ENCODE results near the gene LSM7.

DNA sequence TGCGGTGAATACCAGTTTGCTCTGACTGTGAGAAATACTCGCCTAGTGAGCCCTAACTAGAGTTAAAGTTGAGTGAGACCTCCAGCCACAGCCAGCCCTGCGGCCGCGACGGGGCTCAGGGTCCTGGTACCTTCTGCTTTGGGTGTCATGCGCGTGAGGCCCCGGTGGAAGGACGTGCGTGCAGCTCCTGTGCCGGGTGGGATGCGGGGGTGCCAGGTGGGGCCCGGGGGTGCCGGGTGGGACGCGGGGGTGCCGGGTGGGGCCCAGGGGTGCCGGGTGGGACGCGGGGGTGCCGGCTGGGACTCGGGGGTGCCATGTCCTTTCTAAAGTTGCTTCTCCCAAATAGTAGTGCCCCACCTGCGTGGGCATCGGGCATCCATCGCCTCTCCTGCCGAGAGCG lies 23.2 kb upstream of the LSM7 start:
- TF ChIP-seq FOXP2 (optimal IDR thresholded peaks at IDR 0.05; ENCODE audit: control extremely low read depth, extremely low read length, insufficient read depth) (no peak), POLR2AphosphoS5 (IDR thresholded peaks at IDR 0.05; ENCODE audit: borderline replicate concordance, low read depth, low read length) (no peak), EZH2 (IDR thresholded peaks at IDR 0.05) (no peak)

Data from SK-N-MC (cell line).